Nephron progenitor cell (in vitro differentiated cells): Measurements from ENCODE around the gene KCNJ6.
"Not testable (repeated sequence)": the region's sequence is repeated elsewhere in the genome, so short reads cannot be mapped to it uniquely, and the experiment has no call there.

Experiments used
- DNase-seq: peaks from one replicate; pipeline ENCODE4 v3.0.0; 2021
- H3K27ac Mint-ChIP-seq: 2 replicates; pipeline ENCODE4 v1.8.0; 2021; ENCODE audit warnings: mild to moderate bottlenecking, moderate library complexity, mixed read lengths
- H3K27me3 Mint-ChIP-seq: 2 replicates; pipeline ENCODE4 v1.8.0; 2021; ENCODE audit warnings: mild to moderate bottlenecking, low read depth, mixed read lengths; ENCODE audit not compliant: poor library complexity
- H3K36me3 Mint-ChIP-seq: 2 replicates; pipeline ENCODE4 v1.8.0; 2021; ENCODE audit warnings: low read depth, mixed read lengths
- H3K4me1 Mint-ChIP-seq: 2 replicates; pipeline ENCODE4 v1.8.0; 2021; ENCODE audit warnings: mixed read lengths
- H3K4me3 Mint-ChIP-seq: 2 replicates; pipeline ENCODE4 v1.8.0; 2021; ENCODE audit warnings: mild to moderate bottlenecking, moderate library complexity, mixed read lengths
- H3K9me3 Mint-ChIP-seq: 2 replicates; pipeline ENCODE4 v1.8.0; 2021; ENCODE audit warnings: mild to moderate bottlenecking, moderate library complexity, mixed read lengths
- CTCF ChIP-seq: fragments of 200-600 bp; sonication (generic); IDR thresholded peaks from 2 replicates; pipeline ENCODE4 v1.5.0; 2021; ENCODE audit warnings: antibody characterized with exemption

The KCNJ6 gene

GRCh38 chr21:37654596-37654995 lies 261.7 kb downstream of the KCNJ6 start:
- no peak overlapping the region for H3K4me3 Mint-ChIP-seq
- no peak overlapping the region for H3K27ac Mint-ChIP-seq
- no peaks in the 10 kb centered on the region for H3K9me3 Mint-ChIP-seq
- peaks cover 14% of the 10 kb centered on the region for H3K4me1 Mint-ChIP-seq
- no peaks in the 10 kb centered on the region for H3K36me3 Mint-ChIP-seq
- H3K27me3 Mint-ChIP-seq, result peaks cover 17% of the 10 kb centered on the region
- no peak for DNase-seq
- TF ChIP-seq CTCF, result no peak

GRCh38 chr21:37653201-37653600 lies 263.1 kb downstream of the KCNJ6 start:
- Mint-ChIP-seq H3K4me3 (no peak overlapping the region), H3K9me3 (no peaks in the 10 kb centered on the region), H3K4me1 (peaks cover 4% of the 10 kb centered on the region), H3K27ac (no peak overlapping the region), H3K27me3 (peaks cover 14% of the 10 kb centered on the region), H3K36me3 (no peaks in the 10 kb centered on the region)
- no peak for DNase-seq
- no peak for TF ChIP-seq CTCF

DNA sequence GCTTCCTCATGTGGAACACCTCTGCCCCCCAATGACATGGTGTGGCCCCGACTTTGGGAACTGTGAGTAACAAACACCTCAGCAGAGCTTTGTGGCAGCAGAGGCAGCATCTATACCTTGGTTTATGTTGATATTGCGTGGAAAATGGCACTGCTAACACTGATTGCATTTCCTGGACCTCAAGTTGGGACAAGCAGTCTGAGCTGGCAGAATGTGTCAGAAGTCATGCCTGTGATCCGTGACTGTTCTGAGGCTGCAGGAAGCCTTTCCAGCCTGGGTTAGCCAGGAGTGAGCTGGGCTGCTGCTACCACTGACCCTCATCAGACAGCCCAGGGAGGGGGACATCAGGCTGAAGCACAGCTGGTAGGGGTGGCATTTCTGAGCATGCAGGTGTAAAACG lies 268.5 kb downstream of the KCNJ6 start:
- Mint-ChIP-seq H3K9me3 (no peaks in the 10 kb centered on the region), H3K27ac (no peak overlapping the region), H3K36me3 (no peaks in the 10 kb centered on the region), H3K27me3 (no peaks in the 10 kb centered on the region), H3K4me3 (no peak overlapping the region), H3K4me1 (no peaks in the 10 kb centered on the region)
- DNase-seq, result no peak
- no peak for TF ChIP-seq CTCF

DNA sequence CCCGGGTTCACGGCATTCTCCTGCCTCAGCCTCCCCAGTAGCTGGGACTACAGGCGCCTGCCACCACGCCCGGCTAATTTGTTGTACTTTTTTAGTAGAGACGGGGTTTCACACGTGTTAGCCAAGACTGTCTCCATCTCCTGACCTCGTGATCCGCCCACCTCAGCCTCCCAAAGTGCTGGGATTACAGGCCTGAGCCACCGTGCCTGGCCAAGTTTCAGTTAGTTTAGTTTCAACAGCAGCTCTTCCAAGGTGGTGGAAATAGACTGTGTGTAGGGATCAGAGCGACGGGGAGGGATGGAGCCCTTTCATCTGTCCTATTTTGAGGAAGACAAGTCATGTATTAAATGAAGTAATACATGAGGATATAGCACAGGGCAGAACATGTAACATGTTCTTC lies 269.5 kb downstream of the KCNJ6 start:
- not testable (repeated sequence) for H3K4me1 Mint-ChIP-seq, H3K36me3 Mint-ChIP-seq, H3K4me3 Mint-ChIP-seq, H3K27me3 Mint-ChIP-seq, H3K9me3 Mint-ChIP-seq, H3K27ac Mint-ChIP-seq, DNase-seq

DNA sequence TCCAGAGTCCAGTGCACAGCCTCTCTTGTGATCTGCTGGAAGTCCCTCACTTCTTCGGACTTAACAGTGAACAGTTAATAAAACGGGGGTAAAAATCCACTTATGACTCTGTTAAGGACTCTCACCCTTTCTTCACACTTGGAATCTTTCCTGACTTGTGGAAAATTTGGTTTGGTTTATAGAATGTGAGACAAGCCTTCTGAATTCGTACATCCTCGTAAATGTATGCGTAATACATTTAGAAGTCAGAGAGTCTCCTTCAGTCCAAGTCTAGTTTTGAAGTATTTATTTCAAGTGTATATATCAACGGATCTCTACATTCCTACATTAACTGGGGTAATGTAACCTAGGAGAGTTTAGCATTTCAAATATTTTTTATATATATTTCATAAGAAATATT lies 270.4 kb downstream of the KCNJ6 start:
- peaks cover 12% of the 10 kb centered on the region for H3K4me1 Mint-ChIP-seq
- H3K4me3 Mint-ChIP-seq, result no peak overlapping the region
- no peak for DNase-seq
- peaks cover 3% of the 10 kb centered on the region for H3K27me3 Mint-ChIP-seq
- no peaks in the 10 kb centered on the region for H3K36me3 Mint-ChIP-seq
- TF ChIP-seq CTCF, result no peak
- H3K9me3 Mint-ChIP-seq, result no peaks in the 10 kb centered on the region
- H3K27ac Mint-ChIP-seq, result no peak overlapping the region

DNA sequence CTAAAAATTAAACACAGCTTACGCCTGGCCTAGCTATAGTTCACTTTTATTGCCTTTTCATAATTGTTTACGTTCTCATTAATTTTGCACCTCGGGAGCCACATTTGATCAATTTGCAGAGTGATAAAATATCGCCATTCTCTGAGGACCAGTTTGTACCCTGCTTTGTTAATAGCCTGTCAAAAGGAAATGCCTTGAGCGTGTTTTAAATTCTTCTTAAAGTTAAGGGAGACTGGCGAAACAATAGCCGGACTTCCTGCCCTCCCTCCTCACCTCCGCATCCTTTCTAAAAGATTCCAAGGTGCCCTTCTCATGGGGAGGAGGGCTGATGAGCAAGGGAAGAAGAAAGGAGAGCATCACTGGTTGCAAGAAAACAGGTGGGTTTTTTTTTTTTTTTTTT lies 271.6 kb downstream of the KCNJ6 start:
- TF ChIP-seq CTCF, result no peak
- Mint-ChIP-seq H3K9me3 (no peaks in the 10 kb centered on the region), H3K36me3 (no peaks in the 10 kb centered on the region), H3K27me3 (peaks cover 8% of the 10 kb centered on the region), H3K27ac (no peak overlapping the region), H3K4me1 (peaks cover 12% of the 10 kb centered on the region), H3K4me3 (no peak overlapping the region)
- no peak for DNase-seq

GRCh38 chr21:37643862-37644261 lies 272.4 kb downstream of the KCNJ6 start:
- H3K4me3 Mint-ChIP-seq, H3K36me3 Mint-ChIP-seq, DNase-seq, H3K9me3 Mint-ChIP-seq, H3K27ac Mint-ChIP-seq: not testable (repeated sequence)
- peaks cover 14% of the 10 kb centered on the region for H3K27me3 Mint-ChIP-seq
- H3K4me1 Mint-ChIP-seq, result peaks cover 12% of the 10 kb centered on the region
